ENCODE results near the gene LPIN1. TPM values are rescaled to one million over a fixed set of nuclear protein-coding genes. Genes with fewer than 3 reads are reported as not detected.

Gene LPIN1
- total and polyA plus RNA-seq, 2 of the 13 experiments (the other 11 are each of a cell fraction or from before 2014, with no cell fraction given), result 9.7 to 19.4 TPM

GRCh38 chr2:11698009-11698922 lies 48.2 kb upstream of the LPIN1 start (continued):
- TF ChIP-seq ZNF414 (CRISPR knock-in tag; IDR thresholded peaks at IDR 0.05), result no peak
- no peak for TF ChIP-seq ZNF629 (CRISPR knock-in tag; conservative IDR thresholded peaks at IDR 0.05)
- no peak for TF ChIP-seq RBFOX2 (IDR thresholded peaks at IDR 0.05; ENCODE audit: low read depth, low read length)
- no peak for TF ChIP-seq ZBTB14 (CRISPR knock-in tag; IDR thresholded peaks at IDR 0.05)
- TF ChIP-seq, protein P1, sequence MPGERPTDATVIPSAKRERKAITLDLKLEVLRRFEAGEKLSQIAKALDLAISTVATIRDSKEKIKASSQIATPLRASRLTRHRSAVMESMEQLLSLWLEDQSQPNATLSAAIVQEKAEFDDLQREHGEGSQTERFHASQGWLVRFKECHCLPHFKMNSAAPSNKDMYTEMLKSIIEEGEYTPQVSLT (CRISPR knock-in tag; IDR thresholded peaks at IDR 0.05; ENCODE audit: borderline replicate concordance, low read depth), result no peak
- peak; percentile 46; the same call in 1 of the 2 replicates for TF ChIP-seq ZSCAN21 (CRISPR knock-in tag; IDR thresholded peaks at IDR 0.05; ENCODE audit: borderline replicate concordance)
- TF ChIP-seq, protein P2, sequence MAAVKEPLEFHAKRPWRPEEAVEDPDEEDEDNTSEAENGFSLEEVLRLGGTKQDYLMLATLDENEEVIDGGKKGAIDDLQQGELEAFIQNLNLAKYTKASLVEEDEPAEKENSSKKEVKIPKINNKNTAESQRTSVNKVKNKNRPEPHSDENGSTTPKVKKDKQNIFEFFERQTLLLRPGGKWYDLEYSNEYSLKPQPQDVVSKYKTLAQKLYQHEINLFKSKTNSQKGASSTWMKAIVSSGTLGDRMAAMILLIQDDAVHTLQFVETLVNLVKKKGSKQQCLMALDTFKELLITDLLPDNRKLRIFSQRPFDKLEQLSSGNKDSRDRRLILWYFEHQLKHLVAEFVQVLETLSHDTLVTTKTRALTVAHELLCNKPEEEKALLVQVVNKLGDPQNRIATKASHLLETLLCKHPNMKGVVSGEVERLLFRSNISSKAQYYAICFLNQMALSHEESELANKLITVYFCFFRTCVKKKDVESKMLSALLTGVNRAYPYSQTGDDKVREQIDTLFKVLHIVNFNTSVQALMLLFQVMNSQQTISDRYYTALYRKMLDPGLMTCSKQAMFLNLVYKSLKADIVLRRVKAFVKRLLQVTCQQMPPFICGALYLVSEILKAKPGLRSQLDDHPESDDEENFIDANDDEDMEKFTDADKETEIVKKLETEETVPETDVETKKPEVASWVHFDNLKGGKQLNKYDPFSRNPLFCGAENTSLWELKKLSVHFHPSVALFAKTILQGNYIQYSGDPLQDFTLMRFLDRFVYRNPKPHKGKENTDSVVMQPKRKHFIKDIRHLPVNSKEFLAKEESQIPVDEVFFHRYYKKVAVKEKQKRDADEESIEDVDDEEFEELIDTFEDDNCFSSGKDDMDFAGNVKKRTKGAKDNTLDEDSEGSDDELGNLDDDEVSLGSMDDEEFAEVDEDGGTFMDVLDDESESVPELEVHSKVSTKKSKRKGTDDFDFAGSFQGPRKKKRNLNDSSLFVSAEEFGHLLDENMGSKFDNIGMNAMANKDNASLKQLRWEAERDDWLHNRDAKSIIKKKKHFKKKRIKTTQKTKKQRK (IDR thresholded peaks at IDR 0.05; ENCODE audit: low read length), result no peak
- no peak for TF ChIP-seq U2AF1 (optimal IDR thresholded peaks at IDR 0.05; ENCODE audit: low read depth, low read length)
- 0 out of 2 replicates have a peak, but pooled peaks have one; percentile 43 for TF ChIP-seq ZFP37 (CRISPR knock-in tag; IDR thresholded peaks at IDR 0.05; ENCODE audit: borderline replicate concordance)
- TF ChIP-seq, protein P3, sequence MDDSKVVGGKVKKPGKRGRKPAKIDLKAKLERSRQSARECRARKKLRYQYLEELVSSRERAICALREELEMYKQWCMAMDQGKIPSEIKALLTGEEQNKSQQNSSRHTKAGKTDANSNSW (CRISPR knock-in tag; IDR thresholded peaks at IDR 0.05; ENCODE audit: borderline replicate concordance), result no peak
- TF ChIP-seq FOXC1 (CRISPR knock-in tag; IDR thresholded peaks at IDR 0.05; ENCODE audit: borderline replicate concordance), result 0 out of 2 replicates have a peak, but pooled peaks have one; percentile 31
- TF ChIP-seq ZNF34 (CRISPR knock-in tag; IDR thresholded peaks at IDR 0.05; ENCODE audit: borderline replicate concordance), result no peak
- no peak for TF ChIP-seq SRSF9 (IDR thresholded peaks at IDR 0.05; ENCODE audit: borderline replicate concordance, insufficient read depth, low read depth, low read length, poor library complexity, severe bottlenecking)
